Camera-type eye (tissue), 1 donor: ENCODE measurements around the gene BRAF. TPM values are rescaled to one million over a fixed set of nuclear protein-coding genes. Genes with fewer than 3 reads are reported as not detected.

Experiments
- total RNA-seq: library from RNA; depleted of rRNA; stranded (reverse); fragments of >200 nt; gene quantifications from one replicate; pipeline ENCODE4 v1.2.3, GENCODE V29; 2014

Gene BRAF
- total RNA-seq = 108 TPM

DNA sequence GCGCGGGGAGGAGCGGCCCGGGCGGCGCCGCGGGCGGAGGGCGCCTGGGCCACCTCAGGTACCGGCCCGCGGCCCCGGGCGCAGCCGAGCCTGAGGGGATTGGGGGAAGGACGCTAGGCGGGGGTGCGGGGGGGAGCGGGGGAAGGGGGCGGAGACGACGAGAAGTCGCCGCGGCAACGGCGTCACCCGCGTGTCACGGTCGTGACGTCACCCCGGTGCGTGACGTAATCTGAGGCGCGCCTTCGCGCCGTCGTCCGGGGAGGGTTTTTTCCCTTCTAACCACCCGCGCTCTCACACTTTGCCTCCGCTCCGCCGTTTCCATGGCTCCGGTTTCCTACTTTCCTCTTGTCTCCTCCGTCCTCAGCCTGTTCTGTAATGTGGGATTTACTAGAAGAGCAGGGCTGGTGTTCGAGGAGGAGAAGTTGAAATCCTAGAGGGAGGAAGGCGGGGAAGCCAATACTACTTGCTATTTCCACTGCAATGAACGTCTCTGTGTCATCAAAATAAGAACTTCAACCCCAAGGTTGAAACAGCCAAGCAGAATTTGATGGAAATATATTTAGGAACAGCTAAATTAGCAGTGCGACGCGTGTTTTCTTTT, at the start of gene BRAF:
Gene BRAF (minus strand): TSS at position 109 of the 601 bp plus-strand sequence. CDS start 226 bp downstream, outside the sequence.

DNA sequence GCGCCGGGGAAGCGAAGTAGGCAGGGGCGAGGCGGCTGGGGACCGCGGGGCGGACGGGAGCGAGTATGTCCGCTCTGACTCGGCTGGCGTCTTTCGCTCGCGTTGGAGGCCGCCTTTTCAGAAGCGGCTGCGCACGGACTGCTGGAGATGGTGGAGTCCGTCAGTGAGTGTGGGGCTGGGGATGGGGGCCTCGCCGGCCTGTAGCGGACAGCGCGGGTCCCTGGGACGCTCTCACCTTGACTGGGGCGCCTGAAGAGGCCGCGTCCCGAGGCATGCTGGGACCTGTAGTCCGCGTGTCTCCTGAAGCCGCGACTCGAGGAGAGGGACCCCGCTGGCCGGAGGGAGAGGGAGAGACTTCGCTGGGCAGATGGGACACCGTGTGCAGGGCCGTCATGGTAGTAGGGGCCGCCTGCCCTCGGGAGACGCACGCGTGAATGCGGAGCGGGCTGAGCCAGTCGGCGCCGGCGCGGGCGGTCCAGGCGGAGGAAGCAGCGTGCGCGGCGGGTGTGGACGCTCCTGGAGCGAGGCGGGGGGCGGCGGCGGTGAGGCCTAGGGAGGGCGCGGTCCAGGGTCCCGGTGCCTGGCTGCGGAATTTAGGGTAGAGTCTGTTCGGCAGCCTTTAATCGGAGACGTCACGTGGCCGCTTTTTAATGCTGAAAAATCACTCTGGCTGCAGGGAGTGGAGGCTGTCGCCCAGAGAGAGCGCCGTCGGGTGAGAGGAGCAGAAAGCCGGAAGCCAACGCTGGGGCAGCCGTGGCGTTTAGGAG, 227.9 kb downstream of the BRAF start, which contains the start of gene NDUFB2:
Gene NDUFB2 (plus strand): TSS at position 29 of the 767 bp plus-strand sequence. CDS start 37 bp downstream, at position 66.

DNA sequence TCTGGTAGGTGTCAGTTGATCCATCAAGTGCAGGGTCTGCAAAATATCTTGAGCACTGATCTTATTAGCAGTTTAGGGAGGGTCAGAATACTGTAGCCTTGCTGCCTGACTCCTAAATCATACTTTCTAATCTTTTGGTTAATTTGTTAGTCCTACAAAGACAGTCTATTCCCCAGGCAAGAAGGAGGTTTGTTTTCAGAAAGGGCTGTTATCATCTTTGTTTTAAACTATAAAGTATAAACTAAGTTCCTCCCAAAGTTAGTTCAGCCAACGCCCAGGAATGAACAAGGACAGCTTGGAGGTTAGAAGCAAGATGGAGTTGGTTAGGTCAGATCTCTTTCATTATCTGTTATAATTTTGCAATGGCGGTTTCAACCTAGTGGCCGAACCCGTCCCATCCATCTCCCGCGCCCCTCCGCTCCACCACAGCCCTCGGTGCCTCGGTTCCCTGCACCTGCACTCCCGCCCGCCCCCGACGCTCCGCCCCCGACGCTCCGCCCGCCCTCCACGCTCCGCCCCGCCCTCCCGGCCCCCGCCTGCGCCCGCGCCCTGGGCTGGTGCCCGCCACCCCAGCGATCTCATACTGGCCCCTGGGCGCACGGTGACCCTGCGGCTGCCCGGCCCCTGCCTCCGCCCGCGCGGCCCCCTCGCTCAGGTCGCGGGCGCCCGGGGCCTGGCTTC, 252.2 kb downstream of the BRAF start, which contains the start of gene ADCK2:
Gene ADCK2 (plus strand): TSS at position 564 of the 681 bp plus-strand sequence. CDS start 386 bp downstream, outside the sequence.

Other genes starting within 250 kb of the BRAF start
- gene NDUFB2, start 228.2 kb downstream of the BRAF start, total RNA-seq = 252 TPM
- 26.7 TPM for gene MRPS33, start 90.0 kb upstream of the BRAF start, total RNA-seq
- gene TMEM178B, start 149.1 kb upstream of the BRAF start, total RNA-seq = 16.5 TPM